ENCODE data around the gene SERPINB7. TPM values are rescaled to one million over a fixed set of nuclear protein-coding genes. Genes with fewer than 3 reads are reported as not detected.

SERPINB7 gene
- total RNA-seq, 1 experiment from 2014 or later: 4.2 TPM

GRCh38 chr18:63747006-63747405 lies 28.2 kb upstream of the SERPINB7 start:
- ChIA-PET CTCF (no interaction called here), POLR2A (ENCODE audit: unreplicated experiment) (no interaction called here)
- H3F3A ChIP-seq (ENCODE audit: insufficient read depth, low read depth): no peaks in the 10 kb centered on the region
- no peaks in the 10 kb centered on the region for H3K27me3 ChIP-seq (ENCODE audit: insufficient read depth, low read depth)
- H3K36me3 ChIP-seq (ENCODE audit: low read depth): no peaks in the 10 kb centered on the region
- no peak overlapping the region for H3K27ac ChIP-seq
- no TSS peak for BruUV-seq (replicated peaks)
- H3K4me2 ChIP-seq: no peak overlapping the region
- no peak overlapping the region for H3K4me3 ChIP-seq
- no peaks in the 10 kb centered on the region for H3K79me2 ChIP-seq (ENCODE audit: low read depth)
- no peaks in the 10 kb centered on the region for H3K9me2 ChIP-seq (ENCODE audit: insufficient read depth)
- no peaks in the 10 kb centered on the region for H4K20me1 ChIP-seq (ENCODE audit: insufficient read depth)
- no peak overlapping the region for H2AFZ ChIP-seq
- intact Hi-C loops (cut with micrococcal nuclease; ENCODE audit: unreplicated experiment): no loop called here
- no peak for DNase-seq
- no peaks in the 10 kb centered on the region for H3K9me3 ChIP-seq (ENCODE audit: insufficient read depth, low read depth)
- H3K4me1 ChIP-seq (replicated peaks; ENCODE audit: insufficient read depth): no peaks in the 10 kb centered on the region
- TF ChIP-seq CTCF (conservative IDR thresholded peaks at IDR 0.05) (no peak), EZH2 (IDR thresholded peaks at IDR 0.05; ENCODE audit: low read depth) (no peak)

- no peaks in the 10 kb centered on the region for H4K20me1 ChIP-seq (ENCODE audit: insufficient read depth)
These were observed 25.7 kb upstream of the SERPINB7 start for GRCh38 chr18:63749489-63749888.

GRCh38 chr18:63752636-63753035 lies 22.6 kb upstream of the SERPINB7 start:
- Histone ChIP-seq H3K9me3 (ENCODE audit: insufficient read depth, low read depth) (no peaks in the 10 kb centered on the region; the same call in 1 of the 2 replicates), H4K20me1 (ENCODE audit: insufficient read depth) (no peaks in the 10 kb centered on the region), H3K4me3 (no peak overlapping the region), H3K36me3 (ENCODE audit: low read depth) (no peaks in the 10 kb centered on the region), H3K4me1 (replicated peaks; ENCODE audit: insufficient read depth) (no peaks in the 10 kb centered on the region), H3K27me3 (ENCODE audit: insufficient read depth, low read depth) (no peaks in the 10 kb centered on the region), H3K4me2 (no peak overlapping the region), H3K9me2 (ENCODE audit: insufficient read depth) (no peaks in the 10 kb centered on the region), H3F3A (ENCODE audit: insufficient read depth, low read depth) (no peaks in the 10 kb centered on the region), H2AFZ (no peak overlapping the region), H3K79me2 (ENCODE audit: low read depth) (no peaks in the 10 kb centered on the region), H3K27ac (no peak overlapping the region)
- BruUV-seq (replicated peaks): no TSS peak
- DNase-seq: no peak
- CTCF ChIA-PET: no interaction called here
- TF ChIP-seq CTCF (conservative IDR thresholded peaks at IDR 0.05): no peak
- TF ChIP-seq EZH2 (IDR thresholded peaks at IDR 0.05; ENCODE audit: low read depth): no peak
- POLR2A ChIA-PET (ENCODE audit: unreplicated experiment): no interaction called here
- intact Hi-C loops (cut with micrococcal nuclease; ENCODE audit: unreplicated experiment): no loop called here

More at GRCh38 chr18:63749489-63749888, 25.7 kb upstream of the SERPINB7 start:
- Histone ChIP-seq H3K36me3 (ENCODE audit: low read depth) (no peaks in the 10 kb centered on the region), H3K27ac (no peak overlapping the region), H3K4me2 (no peak overlapping the region), H3K9me2 (ENCODE audit: insufficient read depth) (no peaks in the 10 kb centered on the region), H3K27me3 (ENCODE audit: insufficient read depth, low read depth) (no peaks in the 10 kb centered on the region), H3K4me1 (replicated peaks; ENCODE audit: insufficient read depth) (no peaks in the 10 kb centered on the region), H3F3A (ENCODE audit: insufficient read depth, low read depth) (no peaks in the 10 kb centered on the region), H3K79me2 (ENCODE audit: low read depth) (no peaks in the 10 kb centered on the region), H3K9me3 (ENCODE audit: insufficient read depth, low read depth) (no peaks in the 10 kb centered on the region; the same call in 1 of the 2 replicates), H3K4me3 (no peak overlapping the region), H2AFZ (no peak overlapping the region)
- ChIA-PET CTCF (interaction anchor here (0.6 kb wide), 1 partner anchor 94 kb away, joined by 3 read pairs; no protein-coding TSS in a partner anchor), POLR2A (ENCODE audit: unreplicated experiment) (no interaction called here)
- TF ChIP-seq EZH2 (IDR thresholded peaks at IDR 0.05; ENCODE audit: low read depth): no peak
- no peak for TF ChIP-seq CTCF (conservative IDR thresholded peaks at IDR 0.05)
- DNase-seq: no peak
- intact Hi-C loops (cut with micrococcal nuclease; ENCODE audit: unreplicated experiment): no loop called here
- no TSS peak for BruUV-seq (replicated peaks)

Measured in PC-9 (cell line).